ENCODE data around the gene LSG1.

DNA sequence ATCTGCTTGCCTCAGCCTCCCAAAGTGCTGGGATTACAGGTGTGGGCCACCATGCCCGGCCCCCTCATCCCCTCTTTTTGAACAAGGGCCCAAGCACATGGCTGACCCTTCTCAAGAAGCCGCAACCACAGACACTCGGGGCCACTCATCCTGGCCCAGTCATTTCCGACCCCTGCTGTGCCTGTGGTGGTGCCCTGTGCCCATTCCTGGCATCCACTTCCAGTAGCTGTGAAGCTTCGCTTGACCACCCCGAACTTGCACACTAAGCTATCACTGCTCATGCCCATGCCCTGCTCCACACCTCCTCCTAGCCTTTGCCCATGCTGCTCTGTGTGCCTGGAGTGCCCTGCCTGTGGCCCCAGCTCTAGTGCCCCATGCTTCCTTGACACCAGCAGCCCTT lies 47.0 kb downstream of the LSG1 start:
- TF ChIP-seq, protein P1, sequence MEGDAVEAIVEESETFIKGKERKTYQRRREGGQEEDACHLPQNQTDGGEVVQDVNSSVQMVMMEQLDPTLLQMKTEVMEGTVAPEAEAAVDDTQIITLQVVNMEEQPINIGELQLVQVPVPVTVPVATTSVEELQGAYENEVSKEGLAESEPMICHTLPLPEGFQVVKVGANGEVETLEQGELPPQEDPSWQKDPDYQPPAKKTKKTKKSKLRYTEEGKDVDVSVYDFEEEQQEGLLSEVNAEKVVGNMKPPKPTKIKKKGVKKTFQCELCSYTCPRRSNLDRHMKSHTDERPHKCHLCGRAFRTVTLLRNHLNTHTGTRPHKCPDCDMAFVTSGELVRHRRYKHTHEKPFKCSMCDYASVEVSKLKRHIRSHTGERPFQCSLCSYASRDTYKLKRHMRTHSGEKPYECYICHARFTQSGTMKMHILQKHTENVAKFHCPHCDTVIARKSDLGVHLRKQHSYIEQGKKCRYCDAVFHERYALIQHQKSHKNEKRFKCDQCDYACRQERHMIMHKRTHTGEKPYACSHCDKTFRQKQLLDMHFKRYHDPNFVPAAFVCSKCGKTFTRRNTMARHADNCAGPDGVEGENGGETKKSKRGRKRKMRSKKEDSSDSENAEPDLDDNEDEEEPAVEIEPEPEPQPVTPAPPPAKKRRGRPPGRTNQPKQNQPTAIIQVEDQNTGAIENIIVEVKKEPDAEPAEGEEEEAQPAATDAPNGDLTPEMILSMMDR (IDR thresholded peaks at IDR 0.05): no peak
- TF ChIP-seq POLR2A (IDR thresholded peaks at IDR 0.05) (no peak), EP300 (IDR thresholded peaks at IDR 0.05) (no peak)

Measured in upper lobe of left lung (tissue), 4 donors.